Measurements from ENCODE around the gene FBXO45. TPM values are rescaled to one million over a fixed set of nuclear protein-coding genes. Genes with fewer than 3 reads are reported as not detected.

The FBXO45 gene
- total and polyA plus RNA-seq, 10 of the 15 experiments (the other 5 are each of a cell fraction or from before 2014, with no cell fraction given): 4.0 to 17.3 (median 11.8) TPM

- CTCF ChIA-PET: interaction anchor here (0.6 kb wide), 1 partner anchor 160 kb away, joined by 4 read pairs; no protein-coding TSS in a partner anchor
- no TSS peak for BruUV-seq (replicated peaks)
- in situ Hi-C loops (cut with MboI): no loop called here
- ATAC-seq: no peak
- H2AFZ ChIP-seq (ENCODE audit: control insufficient read depth, low read depth, low read length): no peak overlapping the region
- H3K4me1 ChIP-seq (ENCODE audit: control insufficient read depth, insufficient read depth, low read length): peaks cover 5% of the 10 kb centered on the region; the same call in 1 of the 2 replicates
- 76% methylated on average over 9 of the region's 9 CpGs for WGBS (ENCODE audit: insufficient coverage, insufficient replicate concordance, low lambda C conversion rate, missing lambda C conversion rate)
- SMC1A ChIA-PET (ENCODE audit: uncharacterized antibody, unreplicated experiment): interaction anchor here (0.9 kb wide), 1 partner anchor 49 kb away, joined by 3 read pairs; no protein-coding TSS in a partner anchor
- H3K36me3 ChIP-seq (ENCODE audit: control insufficient read depth in 2 of 2, insufficient read depth in 2 of 2, low read length in 1 of 2): no peaks in the 10 kb centered on the region; a peak in 1 of 4 replicates
- no peaks in the 10 kb centered on the region for H3K9me3 ChIP-seq (replicated peaks; ENCODE audit: control insufficient read depth, insufficient read depth, low read length)
- no peaks in the 10 kb centered on the region for H4K20me1 ChIP-seq (ENCODE audit: control insufficient read depth, insufficient read depth)
- no peak for TF ChIP-seq RFX5 (IDR thresholded peaks at IDR 0.05; ENCODE audit: low read depth, low read length)
- no peak for TF ChIP-seq NR2C1 (IDR thresholded peaks at IDR 0.05)
- TF ChIP-seq ZBTB33 (IDR thresholded peaks at IDR 0.05): no peak
- TF ChIP-seq ESRRA (IDR thresholded peaks at IDR 0.05; ENCODE audit: low read length): no peak
- TF ChIP-seq, protein P1, sequence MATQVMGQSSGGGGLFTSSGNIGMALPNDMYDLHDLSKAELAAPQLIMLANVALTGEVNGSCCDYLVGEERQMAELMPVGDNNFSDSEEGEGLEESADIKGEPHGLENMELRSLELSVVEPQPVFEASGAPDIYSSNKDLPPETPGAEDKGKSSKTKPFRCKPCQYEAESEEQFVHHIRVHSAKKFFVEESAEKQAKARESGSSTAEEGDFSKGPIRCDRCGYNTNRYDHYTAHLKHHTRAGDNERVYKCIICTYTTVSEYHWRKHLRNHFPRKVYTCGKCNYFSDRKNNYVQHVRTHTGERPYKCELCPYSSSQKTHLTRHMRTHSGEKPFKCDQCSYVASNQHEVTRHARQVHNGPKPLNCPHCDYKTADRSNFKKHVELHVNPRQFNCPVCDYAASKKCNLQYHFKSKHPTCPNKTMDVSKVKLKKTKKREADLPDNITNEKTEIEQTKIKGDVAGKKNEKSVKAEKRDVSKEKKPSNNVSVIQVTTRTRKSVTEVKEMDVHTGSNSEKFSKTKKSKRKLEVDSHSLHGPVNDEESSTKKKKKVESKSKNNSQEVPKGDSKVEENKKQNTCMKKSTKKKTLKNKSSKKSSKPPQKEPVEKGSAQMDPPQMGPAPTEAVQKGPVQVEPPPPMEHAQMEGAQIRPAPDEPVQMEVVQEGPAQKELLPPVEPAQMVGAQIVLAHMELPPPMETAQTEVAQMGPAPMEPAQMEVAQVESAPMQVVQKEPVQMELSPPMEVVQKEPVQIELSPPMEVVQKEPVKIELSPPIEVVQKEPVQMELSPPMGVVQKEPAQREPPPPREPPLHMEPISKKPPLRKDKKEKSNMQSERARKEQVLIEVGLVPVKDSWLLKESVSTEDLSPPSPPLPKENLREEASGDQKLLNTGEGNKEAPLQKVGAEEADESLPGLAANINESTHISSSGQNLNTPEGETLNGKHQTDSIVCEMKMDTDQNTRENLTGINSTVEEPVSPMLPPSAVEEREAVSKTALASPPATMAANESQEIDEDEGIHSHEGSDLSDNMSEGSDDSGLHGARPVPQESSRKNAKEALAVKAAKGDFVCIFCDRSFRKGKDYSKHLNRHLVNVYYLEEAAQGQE (IDR thresholded peaks at IDR 0.05; ENCODE audit: low read depth, low read length): no peak
- no peak for TF ChIP-seq DPF2 (IDR thresholded peaks at IDR 0.05)
- no peak for TF ChIP-seq ZNF622 (IDR thresholded peaks at IDR 0.05)
- TF ChIP-seq KDM1A (IDR thresholded peaks at IDR 0.05; ENCODE audit: borderline replicate concordance): no peak
- TF ChIP-seq, protein P2, sequence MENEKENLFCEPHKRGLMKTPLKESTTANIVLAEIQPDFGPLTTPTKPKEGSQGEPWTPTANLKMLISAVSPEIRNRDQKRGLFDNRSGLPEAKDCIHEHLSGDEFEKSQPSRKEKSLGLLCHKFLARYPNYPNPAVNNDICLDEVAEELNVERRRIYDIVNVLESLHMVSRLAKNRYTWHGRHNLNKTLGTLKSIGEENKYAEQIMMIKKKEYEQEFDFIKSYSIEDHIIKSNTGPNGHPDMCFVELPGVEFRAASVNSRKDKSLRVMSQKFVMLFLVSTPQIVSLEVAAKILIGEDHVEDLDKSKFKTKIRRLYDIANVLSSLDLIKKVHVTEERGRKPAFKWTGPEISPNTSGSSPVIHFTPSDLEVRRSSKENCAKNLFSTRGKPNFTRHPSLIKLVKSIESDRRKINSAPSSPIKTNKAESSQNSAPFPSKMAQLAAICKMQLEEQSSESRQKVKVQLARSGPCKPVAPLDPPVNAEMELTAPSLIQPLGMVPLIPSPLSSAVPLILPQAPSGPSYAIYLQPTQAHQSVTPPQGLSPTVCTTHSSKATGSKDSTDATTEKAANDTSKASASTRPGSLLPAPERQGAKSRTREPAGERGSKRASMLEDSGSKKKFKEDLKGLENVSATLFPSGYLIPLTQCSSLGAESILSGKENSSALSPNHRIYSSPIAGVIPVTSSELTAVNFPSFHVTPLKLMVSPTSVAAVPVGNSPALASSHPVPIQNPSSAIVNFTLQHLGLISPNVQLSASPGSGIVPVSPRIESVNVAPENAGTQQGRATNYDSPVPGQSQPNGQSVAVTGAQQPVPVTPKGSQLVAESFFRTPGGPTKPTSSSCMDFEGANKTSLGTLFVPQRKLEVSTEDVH (IDR thresholded peaks at IDR 0.05; ENCODE audit: low read depth, partially characterized antibody): no peak
- no peak overlapping the region for H3K9ac ChIP-seq (ENCODE audit: control insufficient read depth, insufficient read depth, low read length)
- intact Hi-C loops (cut with micrococcal nuclease; ENCODE audit: unreplicated experiment): no loop called here
- no peak overlapping the region for H3K27ac ChIP-seq (ENCODE audit: control insufficient read depth, insufficient read depth)
- no peak for DNase-seq (ENCODE audit: low read depth, low spot score)
- no peak overlapping the region for H3K4me2 ChIP-seq (ENCODE audit: control insufficient read depth, insufficient read depth)
- peaks cover 17% of the 10 kb centered on the region for H3K79me2 ChIP-seq (ENCODE audit: control insufficient read depth, insufficient read depth, low read length)
- FAIRE-seq: no peak
- H3K4me3 ChIP-seq: no peak overlapping the region
- no peaks in the 10 kb centered on the region for H3K27me3 ChIP-seq (replicated peaks in 1 of 2; ENCODE audit: control insufficient read depth in 2 of 2, insufficient read depth in 2 of 2, low read length in 1 of 2)
- POLR2A ChIA-PET: no interaction called here
- RAD21 ChIA-PET (ENCODE audit: unreplicated experiment): no interaction called here
Observed at GRCh38 chr3:196563721-196564225, 4.7 kb upstream of the FBXO45 start.
